ENCODE measurements around the gene DR1. TPM values are rescaled to one million over a fixed set of nuclear protein-coding genes. Genes with fewer than 3 reads are reported as not detected.
A peak's percentile ranks its signal among the peaks of the same experiment; 100 is the strongest.

DR1 gene
- total and polyA plus RNA-seq, 2 of the 8 experiments (the other 6 are each of a cell fraction or from before 2014, with no cell fraction given) = 13.1 to 62.3 TPM

DNA sequence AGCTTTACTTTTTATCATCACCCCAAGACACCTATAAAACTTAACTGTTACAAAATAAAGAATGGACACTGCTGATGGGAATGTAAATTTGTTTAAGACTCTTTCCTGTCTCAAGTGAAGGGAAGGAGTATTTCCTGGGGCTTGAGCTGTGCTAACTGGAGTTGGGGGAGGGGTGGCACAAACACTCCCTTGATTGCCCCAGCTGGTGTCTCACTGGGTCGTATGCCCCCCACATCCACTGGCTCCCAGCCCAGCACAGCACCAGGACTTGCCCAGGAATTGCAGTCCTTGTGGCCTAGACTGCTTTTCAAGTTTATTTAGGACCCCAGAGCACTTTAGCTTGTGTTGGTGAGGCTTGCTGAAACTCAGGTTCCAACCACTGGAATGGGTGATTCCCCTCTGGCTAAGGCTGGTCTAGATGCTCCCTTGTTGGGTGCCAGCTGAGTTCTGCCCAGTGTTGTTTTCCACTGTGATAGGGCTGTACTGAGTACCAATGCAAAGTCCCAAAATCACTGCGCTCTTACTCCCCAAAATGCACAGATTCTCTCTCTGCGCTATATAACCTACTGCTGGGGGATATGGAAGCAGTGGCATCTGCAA lies 49.1 kb upstream of the DR1 start:
- Histone ChIP-seq H2BK12ac (ENCODE audit: low read depth, low read length) (no peak overlapping the region), H3K9me3 (ENCODE audit: insufficient read depth in 2 of 2, low read depth in 1 of 2, low read length in 1 of 2) (no peaks in the 10 kb centered on the region), H2AFZ (ENCODE audit: low read length) (peak overlapping the region; percentile 37; the same call in 1 of the 2 replicates), H2BK120ac (replicated peaks; ENCODE audit: low read depth, low read length) (no peak overlapping the region), H2BK15ac (ENCODE audit: low read length) (no peak overlapping the region), H3K36me3 (ENCODE audit: control insufficient read depth in 2 of 4, insufficient read depth in 4 of 4, low read length in 3 of 4) (no peaks in the 10 kb centered on the region), H4K8ac (ENCODE audit: extremely low read depth, insufficient read depth, low read length) (no peak overlapping the region), H3K4me3 (ENCODE audit: extremely low read depth in 1 of 4, insufficient read depth in 2 of 4, low read depth in 3 of 4, low read length in 4 of 4) (no peak overlapping the region; a peak in 1 of 8 replicates), H3K4me1 (replicated peaks in 1 of 4; ENCODE audit: control insufficient read depth in 3 of 4, insufficient read depth in 4 of 4, low read length in 3 of 4) (peaks cover 4 to 8% (median 4%) of the 10 kb centered on the region in 4 experiments; a peak in 6 of 7 replicates), H3K56ac (replicated peaks; ENCODE audit: insufficient read length, low read depth, low read length) (no peak overlapping the region), H3K27ac (ENCODE audit: low read depth, low read length) (no peak overlapping the region), H2BK20ac (ENCODE audit: low read length) (no peak overlapping the region), H3K23ac (ENCODE audit: insufficient read length) (no peak overlapping the region), H4K20me1 (replicated peaks in 1 of 2; ENCODE audit: control insufficient read depth in 1 of 2, insufficient read depth in 2 of 2, low read length in 2 of 2) (no peaks in the 10 kb centered on the region), H3K79me1 (ENCODE audit: low read depth, low read length) (no peaks in the 10 kb centered on the region), H4K91ac (replicated peaks; ENCODE audit: insufficient read length, low read length) (peak overlapping the region; percentile 45), H4K5ac (ENCODE audit: insufficient read length, low read depth, low read length) (peak overlapping the region; percentile 17), H3K4me2 (ENCODE audit: insufficient read depth in 1 of 2, low read depth in 2 of 2, low read length in 2 of 2) (peak overlapping the region; percentile 5 to 44; a peak in 3 of 4 replicates), H3K9ac (replicated peaks in 1 of 4; ENCODE audit: extremely low read depth in 1 of 4, low read depth in 3 of 4, low read length in 3 of 4) (no peak overlapping the region), H3K79me2 (ENCODE audit: control insufficient read depth in 1 of 2, insufficient read depth in 2 of 2, low read length in 2 of 2) (no peaks in the 10 kb centered on the region), H2BK5ac (ENCODE audit: low read depth, low read length) (0 out of 2 replicates have a peak overlapping the region, but pooled peaks have one; percentile 46), H3K23me2 (ENCODE audit: low read depth, low read length) (no peaks in the 10 kb centered on the region), H3K4ac (replicated peaks; ENCODE audit: insufficient read length, low read depth, low read length) (no peak overlapping the region), H3K18ac (ENCODE audit: extremely low read depth, low read length) (no peak overlapping the region; the same call in 1 of the 2 replicates), H3K14ac (ENCODE audit: insufficient read length) (no peak overlapping the region), H3K27me3 (replicated peaks in 1 of 4; ENCODE audit: control insufficient read depth in 3 of 4, extremely low read depth in 1 of 4, insufficient read depth in 3 of 4, low read length in 3 of 4) (no peaks in the 10 kb centered on the region), H2AK5ac (ENCODE audit: low read depth, low read length) (no peak overlapping the region)
- TF ChIP-seq HDAC6 (IDR thresholded peaks at IDR 0.05; ENCODE audit: low read depth, low read length) (no peak), KDM1A (IDR thresholded peaks at IDR 0.05; ENCODE audit: borderline replicate concordance, low read length) (no peak), NANOG (IDR thresholded peaks at IDR 0.05; ENCODE audit: insufficient read depth, low read depth, low read length, poor library complexity, severe bottlenecking) (peak; percentile 66), ASH2L (IDR thresholded peaks at IDR 0.05; ENCODE audit: low read length) (peak; percentile 38)
- POLR2A ChIA-PET (ENCODE audit: partially characterized antibody) = no interaction called here
- DNase-seq (ENCODE audit: low read depth in 1 of 2, low spot score in 2 of 2) (no peak), FAIRE-seq (no peak)
- 66% methylated on average over 3 of the region's 3 CpGs; no CpG with 5 or more reads in 1 of the 2 experiments for WGBS, 2 experiments (ENCODE audit: extremely low coverage in 1 of 2, insufficient coverage in 1 of 2, insufficient read length in 1 of 2, insufficient replicate concordance in 2 of 2, low coverage in 1 of 2, low lambda C conversion rate in 2 of 2, missing lambda C conversion rate in 1 of 2)
- CTCF ChIA-PET (ENCODE audit: partially characterized antibody) = interaction anchor here (1.3 kb wide), 1 partner anchor 8 kb away, joined by 4 read pairs; no protein-coding TSS in a partner anchor
